ENCODE data around the gene HTRA1.

DNA sequence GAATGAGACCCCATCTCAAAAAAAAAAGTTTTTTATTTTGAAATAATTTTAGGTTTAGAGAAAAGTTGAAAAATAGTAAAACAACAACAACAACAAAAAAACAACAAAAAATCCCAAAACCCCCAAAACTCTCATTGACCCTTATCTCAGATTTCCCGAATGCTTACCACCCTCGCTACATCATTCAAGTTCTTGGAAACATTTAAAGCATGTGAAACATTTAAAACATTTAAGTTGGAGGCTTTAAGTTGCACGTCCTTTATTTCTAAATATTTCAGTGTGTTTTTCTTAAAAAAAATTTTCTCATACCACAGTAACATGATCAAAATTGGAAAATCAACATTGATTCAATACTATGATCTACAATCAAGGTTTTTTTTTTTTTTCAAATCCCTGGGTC, 7.3 kb upstream of the HTRA1 start:
- TF ChIP-seq, protein P1, sequence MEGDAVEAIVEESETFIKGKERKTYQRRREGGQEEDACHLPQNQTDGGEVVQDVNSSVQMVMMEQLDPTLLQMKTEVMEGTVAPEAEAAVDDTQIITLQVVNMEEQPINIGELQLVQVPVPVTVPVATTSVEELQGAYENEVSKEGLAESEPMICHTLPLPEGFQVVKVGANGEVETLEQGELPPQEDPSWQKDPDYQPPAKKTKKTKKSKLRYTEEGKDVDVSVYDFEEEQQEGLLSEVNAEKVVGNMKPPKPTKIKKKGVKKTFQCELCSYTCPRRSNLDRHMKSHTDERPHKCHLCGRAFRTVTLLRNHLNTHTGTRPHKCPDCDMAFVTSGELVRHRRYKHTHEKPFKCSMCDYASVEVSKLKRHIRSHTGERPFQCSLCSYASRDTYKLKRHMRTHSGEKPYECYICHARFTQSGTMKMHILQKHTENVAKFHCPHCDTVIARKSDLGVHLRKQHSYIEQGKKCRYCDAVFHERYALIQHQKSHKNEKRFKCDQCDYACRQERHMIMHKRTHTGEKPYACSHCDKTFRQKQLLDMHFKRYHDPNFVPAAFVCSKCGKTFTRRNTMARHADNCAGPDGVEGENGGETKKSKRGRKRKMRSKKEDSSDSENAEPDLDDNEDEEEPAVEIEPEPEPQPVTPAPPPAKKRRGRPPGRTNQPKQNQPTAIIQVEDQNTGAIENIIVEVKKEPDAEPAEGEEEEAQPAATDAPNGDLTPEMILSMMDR (conservative IDR thresholded peaks at IDR 0.05) = no peak
- no peak for TF ChIP-seq ZFX (IDR thresholded peaks at IDR 0.05)

Data from C4-2B (cell line).